ENCODE measurements around the gene PACSIN1.

- TF ChIP-seq, protein P1, sequence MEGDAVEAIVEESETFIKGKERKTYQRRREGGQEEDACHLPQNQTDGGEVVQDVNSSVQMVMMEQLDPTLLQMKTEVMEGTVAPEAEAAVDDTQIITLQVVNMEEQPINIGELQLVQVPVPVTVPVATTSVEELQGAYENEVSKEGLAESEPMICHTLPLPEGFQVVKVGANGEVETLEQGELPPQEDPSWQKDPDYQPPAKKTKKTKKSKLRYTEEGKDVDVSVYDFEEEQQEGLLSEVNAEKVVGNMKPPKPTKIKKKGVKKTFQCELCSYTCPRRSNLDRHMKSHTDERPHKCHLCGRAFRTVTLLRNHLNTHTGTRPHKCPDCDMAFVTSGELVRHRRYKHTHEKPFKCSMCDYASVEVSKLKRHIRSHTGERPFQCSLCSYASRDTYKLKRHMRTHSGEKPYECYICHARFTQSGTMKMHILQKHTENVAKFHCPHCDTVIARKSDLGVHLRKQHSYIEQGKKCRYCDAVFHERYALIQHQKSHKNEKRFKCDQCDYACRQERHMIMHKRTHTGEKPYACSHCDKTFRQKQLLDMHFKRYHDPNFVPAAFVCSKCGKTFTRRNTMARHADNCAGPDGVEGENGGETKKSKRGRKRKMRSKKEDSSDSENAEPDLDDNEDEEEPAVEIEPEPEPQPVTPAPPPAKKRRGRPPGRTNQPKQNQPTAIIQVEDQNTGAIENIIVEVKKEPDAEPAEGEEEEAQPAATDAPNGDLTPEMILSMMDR (IDR thresholded peaks at IDR 0.05), result no peak
- TF ChIP-seq EP300 (IDR thresholded peaks at IDR 0.05) (no peak), POLR2A (IDR thresholded peaks at IDR 0.05) (no peak), POLR2AphosphoS5 (IDR thresholded peaks at IDR 0.05) (no peak)
Observed at GRCh38 chr6:34491091-34491430, 25.2 kb downstream of the PACSIN1 start.

Data from stomach (tissue), 4 donors.